ENCODE data around the gene SEMA4D. TPM values are rescaled to one million over a fixed set of nuclear protein-coding genes. Genes with fewer than 3 reads are reported as not detected.

The SEMA4D gene
- total and polyA plus RNA-seq, 2 of the 13 experiments (the other 11 are each of a cell fraction or from before 2014, with no cell fraction given) = 0.13 to 0.16 TPM

GRCh38 chr9:89357331-89358197 is 140.3 kb downstream of the SEMA4D start (continued):
- peak; percentile 93 for TF ChIP-seq ARID4A (CRISPR knock-in tag; IDR thresholded peaks at IDR 0.05; ENCODE audit: borderline replicate concordance)
- peak; percentile 63; the same call in 1 of the 2 replicates for TF ChIP-seq ZBTB26 (CRISPR knock-in tag; IDR thresholded peaks at IDR 0.05; ENCODE audit: borderline replicate concordance)
- no peak for TF ChIP-seq NRL (CRISPR knock-in tag; IDR thresholded peaks at IDR 0.05; ENCODE audit: borderline replicate concordance)
- no peak for TF ChIP-seq NONO (IDR thresholded peaks at IDR 0.05)
- TF ChIP-seq NONO (CRISPR knock-in tag; conservative IDR thresholded peaks at IDR 0.05) = peak; percentile 88
- TF ChIP-seq NFE2L2 (IDR thresholded peaks at IDR 0.05; ENCODE audit: low read length) = no peak
- TF ChIP-seq CENPT (CRISPR knock-in tag; IDR thresholded peaks at IDR 0.05; ENCODE audit: low read depth) = no peak
- TF ChIP-seq TCF12 (IDR thresholded peaks at IDR 0.05) = no peak
- TF ChIP-seq TCF12 (CRISPR knock-in tag; IDR thresholded peaks at IDR 0.05) = peak; percentile 65; the same call in 1 of the 2 replicates
- no peak for TF ChIP-seq ZNF318 (CRISPR knock-in tag; IDR thresholded peaks at IDR 0.05)
- peak; percentile 92 for TF ChIP-seq MTA1 (CRISPR knock-in tag; IDR thresholded peaks at IDR 0.05; ENCODE audit: borderline replicate concordance)
- TF ChIP-seq IRX3 (CRISPR knock-in tag; IDR thresholded peaks at IDR 0.05; ENCODE audit: borderline replicate concordance, low read depth) = no peak
- peak; percentile 52; the same call in 1 of the 2 replicates for TF ChIP-seq ZNF460 (CRISPR knock-in tag; IDR thresholded peaks at IDR 0.05; ENCODE audit: borderline replicate concordance)
- TF ChIP-seq ZNF101 (CRISPR knock-in tag; IDR thresholded peaks at IDR 0.05; ENCODE audit: borderline replicate concordance, low read depth) = no peak
- peak; percentile 91 for TF ChIP-seq RXRB (CRISPR knock-in tag; IDR thresholded peaks at IDR 0.05; ENCODE audit: borderline replicate concordance)
